ENCODE measurements around the gene VIPR1.

Gene VIPR1

GRCh38 chr3:42524751-42525150 lies 22.3 kb downstream of the VIPR1 start:
- no peaks in the 10 kb centered on the region for H3K4me1 ChIP-seq (ENCODE audit: insufficient read depth, low read length)
- no peaks in the 10 kb centered on the region for H3K36me3 ChIP-seq (ENCODE audit: insufficient read depth, low read length)
- no peak overlapping the region for H3K9ac ChIP-seq (ENCODE audit: low read depth, low read length)
- no peaks in the 10 kb centered on the region for H3K9me3 ChIP-seq (ENCODE audit: insufficient read depth, low read depth, low read length)
- 100% methylated on average over 1 of the region's 3 CpGs for WGBS
- H3K27ac ChIP-seq (ENCODE audit: low read depth, low read length): no peak overlapping the region
- no peaks in the 10 kb centered on the region for H3K27me3 ChIP-seq (ENCODE audit: insufficient read depth, low read length)
- no peak overlapping the region for H3K4me3 ChIP-seq (ENCODE audit: low read length)

GRCh38 chr3:42525212-42525611 lies 22.8 kb downstream of the VIPR1 start:
- 88% methylated on average over 4 of the region's 4 CpGs for WGBS
- H3K4me1 ChIP-seq (ENCODE audit: insufficient read depth, low read length): no peaks in the 10 kb centered on the region

GRCh38 chr3:42525736-42526345 lies 23.4 kb downstream of the VIPR1 start:
- WGBS: 93% methylated on average over 13 of the region's 13 CpGs
- H3K9ac ChIP-seq (ENCODE audit: low read depth, low read length): no peak overlapping the region
- no peak overlapping the region for H3K27ac ChIP-seq (ENCODE audit: low read depth, low read length)
- H3K27me3 ChIP-seq (ENCODE audit: insufficient read depth, low read length): no peaks in the 10 kb centered on the region
- H3K36me3 ChIP-seq (ENCODE audit: insufficient read depth, low read length): no peaks in the 10 kb centered on the region
- no peak overlapping the region for H3K4me3 ChIP-seq (ENCODE audit: low read length)
- H3K4me1 ChIP-seq (ENCODE audit: insufficient read depth, low read length): no peaks in the 10 kb centered on the region
- no peaks in the 10 kb centered on the region for H3K9me3 ChIP-seq (ENCODE audit: insufficient read depth, low read depth, low read length)

More at GRCh38 chr3:42525212-42525611, 22.8 kb downstream of the VIPR1 start:
- no peaks in the 10 kb centered on the region for H3K27me3 ChIP-seq (ENCODE audit: insufficient read depth, low read length)
- no peaks in the 10 kb centered on the region for H3K36me3 ChIP-seq (ENCODE audit: insufficient read depth, low read length)
- no peaks in the 10 kb centered on the region for H3K9me3 ChIP-seq (ENCODE audit: insufficient read depth, low read depth, low read length)
- no peak overlapping the region for H3K27ac ChIP-seq (ENCODE audit: low read depth, low read length)
- H3K4me3 ChIP-seq (ENCODE audit: low read length): no peak overlapping the region
- H3K9ac ChIP-seq (ENCODE audit: low read depth, low read length): no peak overlapping the region

- Histone ChIP-seq H3K9ac (ENCODE audit: low read depth, low read length) (no peak overlapping the region), H3K27ac (ENCODE audit: low read depth, low read length) (no peak overlapping the region), H3K4me3 (ENCODE audit: low read length) (no peak overlapping the region), H3K27me3 (ENCODE audit: insufficient read depth, low read length) (no peaks in the 10 kb centered on the region), H3K9me3 (ENCODE audit: insufficient read depth, low read depth, low read length) (no peaks in the 10 kb centered on the region), H3K36me3 (ENCODE audit: insufficient read depth, low read length) (no peaks in the 10 kb centered on the region), H3K4me1 (ENCODE audit: insufficient read depth, low read length) (no peaks in the 10 kb centered on the region)
- 85% methylated on average over 15 of the region's 15 CpGs for WGBS
These were observed 24.3 kb downstream of the VIPR1 start for GRCh38 chr3:42526616-42527367.

GRCh38 chr3:42527368-42527917 lies 25.0 kb downstream of the VIPR1 start:
- no peak overlapping the region for H3K9ac ChIP-seq (ENCODE audit: low read depth, low read length)
- no peak overlapping the region for H3K27ac ChIP-seq (ENCODE audit: low read depth, low read length)
- no peaks in the 10 kb centered on the region for H3K27me3 ChIP-seq (ENCODE audit: insufficient read depth, low read length)
- H3K36me3 ChIP-seq (ENCODE audit: insufficient read depth, low read length): no peaks in the 10 kb centered on the region
- WGBS: 80% methylated on average over 11 of the region's 11 CpGs
- no peak overlapping the region for H3K4me3 ChIP-seq (ENCODE audit: low read length)
- H3K4me1 ChIP-seq (ENCODE audit: insufficient read depth, low read length): no peaks in the 10 kb centered on the region
- H3K9me3 ChIP-seq (ENCODE audit: insufficient read depth, low read depth, low read length): no peaks in the 10 kb centered on the region

- Histone ChIP-seq H3K9ac (ENCODE audit: low read depth, low read length) (no peak overlapping the region), H3K27ac (ENCODE audit: low read depth, low read length) (no peak overlapping the region), H3K27me3 (ENCODE audit: insufficient read depth, low read length) (no peaks in the 10 kb centered on the region), H3K4me3 (ENCODE audit: low read length) (no peak overlapping the region), H3K4me1 (ENCODE audit: insufficient read depth, low read length) (peaks cover 5% of the 10 kb centered on the region; the same call in 1 of the 2 replicates), H3K36me3 (ENCODE audit: insufficient read depth, low read length) (no peaks in the 10 kb centered on the region), H3K9me3 (ENCODE audit: insufficient read depth, low read depth, low read length) (no peaks in the 10 kb centered on the region)
- WGBS: 95% methylated on average over 2 of the region's 2 CpGs
These were observed 27.0 kb downstream of the VIPR1 start for GRCh38 chr3:42529468-42529867.

- no peaks in the 10 kb centered on the region for H3K27me3 ChIP-seq (ENCODE audit: insufficient read depth, low read length)
- no peaks in the 10 kb centered on the region for H3K36me3 ChIP-seq (ENCODE audit: insufficient read depth, low read length)
- no peak overlapping the region for H3K27ac ChIP-seq (ENCODE audit: low read depth, low read length)
- H3K4me3 ChIP-seq (ENCODE audit: low read length): no peak overlapping the region
- no peak overlapping the region for H3K9ac ChIP-seq (ENCODE audit: low read depth, low read length)
- no peaks in the 10 kb centered on the region for H3K9me3 ChIP-seq (ENCODE audit: insufficient read depth, low read depth, low read length)
- H3K4me1 ChIP-seq (ENCODE audit: insufficient read depth, low read length): peaks cover 5% of the 10 kb centered on the region; the same call in 1 of the 2 replicates
These were observed 27.6 kb downstream of the VIPR1 start for GRCh38 chr3:42530073-42530472.

GRCh38 chr3:42531470-42531869 lies 29.0 kb downstream of the VIPR1 start:
- Histone ChIP-seq H3K9ac (ENCODE audit: low read depth, low read length) (no peak overlapping the region), H3K36me3 (ENCODE audit: insufficient read depth, low read length) (no peaks in the 10 kb centered on the region), H3K9me3 (ENCODE audit: insufficient read depth, low read depth, low read length) (no peaks in the 10 kb centered on the region), H3K27me3 (ENCODE audit: insufficient read depth, low read length) (no peaks in the 10 kb centered on the region), H3K27ac (ENCODE audit: low read depth, low read length) (no peak overlapping the region), H3K4me1 (ENCODE audit: insufficient read depth, low read length) (peaks cover 11% of the 10 kb centered on the region), H3K4me3 (ENCODE audit: low read length) (no peak overlapping the region)
- 92% methylated on average over 6 of the region's 6 CpGs for WGBS

GRCh38 chr3:42532229-42532628 lies 29.8 kb downstream of the VIPR1 start:
- 94% methylated on average over 4 of the region's 4 CpGs for WGBS
- no peak overlapping the region for H3K4me3 ChIP-seq (ENCODE audit: low read length)

GRCh38 chr3:42533161-42533897 lies 30.9 kb downstream of the VIPR1 start:
- WGBS: 78% methylated on average over 6 of the region's 7 CpGs
- Histone ChIP-seq H3K27me3 (ENCODE audit: insufficient read depth, low read length) (no peaks in the 10 kb centered on the region), H3K36me3 (ENCODE audit: insufficient read depth, low read length) (no peaks in the 10 kb centered on the region), H3K9me3 (ENCODE audit: insufficient read depth, low read depth, low read length) (no peaks in the 10 kb centered on the region), H3K27ac (ENCODE audit: low read depth, low read length) (no peak overlapping the region), H3K9ac (ENCODE audit: low read depth, low read length) (no peak overlapping the region), H3K4me3 (ENCODE audit: low read length) (no peak overlapping the region), H3K4me1 (ENCODE audit: insufficient read depth, low read length) (peaks cover 11% of the 10 kb centered on the region)

More at GRCh38 chr3:42532229-42532628, 29.8 kb downstream of the VIPR1 start:
- H3K9ac ChIP-seq (ENCODE audit: low read depth, low read length): no peak overlapping the region
- no peaks in the 10 kb centered on the region for H3K27me3 ChIP-seq (ENCODE audit: insufficient read depth, low read length)
- peaks cover 11% of the 10 kb centered on the region for H3K4me1 ChIP-seq (ENCODE audit: insufficient read depth, low read length)
- no peaks in the 10 kb centered on the region for H3K36me3 ChIP-seq (ENCODE audit: insufficient read depth, low read length)
- H3K27ac ChIP-seq (ENCODE audit: low read depth, low read length): no peak overlapping the region
- H3K9me3 ChIP-seq (ENCODE audit: insufficient read depth, low read depth, low read length): no peaks in the 10 kb centered on the region

Data from HUES64 (cell line).